HG03095 (cell line): ENCODE measurements around the gene CDH23.

Source experiments
- ATAC-seq: cut with Tn5 transposase; IDR thresholded peaks from one replicate; pipeline ENCODE4 v1.9.1; 2021; ENCODE audit warnings: moderate library complexity; ENCODE audit not compliant: unreplicated experiment

Gene CDH23

DNA sequence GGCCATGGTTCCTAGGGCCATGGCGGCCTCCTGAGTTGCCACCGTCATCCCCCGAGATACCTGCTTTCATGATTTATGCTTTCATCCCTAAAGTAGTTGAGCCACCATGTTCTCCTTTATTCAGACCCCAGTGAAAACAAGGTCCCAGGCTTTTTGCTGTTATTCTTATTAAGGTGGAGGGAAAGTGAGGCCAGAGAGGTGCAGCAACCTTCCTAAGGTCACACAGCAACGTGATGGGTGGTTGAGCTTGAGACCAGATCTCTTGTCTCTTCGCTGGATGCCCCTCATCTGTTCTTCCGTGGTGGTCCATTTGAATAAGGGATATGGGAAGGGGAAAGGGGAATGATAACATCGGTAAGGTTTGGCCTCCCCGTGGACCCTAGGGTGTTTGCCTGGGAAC lies 180.6 kb downstream of the CDH23 start:
- no peak for ATAC-seq

DNA sequence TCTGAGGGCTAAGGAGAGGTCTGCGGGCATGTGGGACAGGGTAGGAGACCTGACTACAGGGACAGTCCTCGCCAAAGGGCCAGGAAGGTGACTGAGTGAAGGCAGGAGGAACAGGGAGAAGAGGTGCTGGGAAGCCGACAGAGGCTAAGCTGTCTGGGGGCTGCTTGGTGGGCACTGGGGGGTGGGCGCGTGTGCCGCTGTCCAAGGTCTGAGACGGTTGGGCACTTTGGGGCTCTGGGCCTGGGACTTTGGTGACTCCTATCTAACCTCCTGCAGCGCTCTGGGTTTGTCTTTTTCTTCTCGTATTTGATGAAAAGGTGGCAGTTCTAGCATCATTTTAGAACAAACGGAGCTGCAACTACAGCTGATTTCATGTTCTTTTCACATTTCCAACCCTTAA lies 181.3 kb downstream of the CDH23 start:
- no peak for ATAC-seq

DNA sequence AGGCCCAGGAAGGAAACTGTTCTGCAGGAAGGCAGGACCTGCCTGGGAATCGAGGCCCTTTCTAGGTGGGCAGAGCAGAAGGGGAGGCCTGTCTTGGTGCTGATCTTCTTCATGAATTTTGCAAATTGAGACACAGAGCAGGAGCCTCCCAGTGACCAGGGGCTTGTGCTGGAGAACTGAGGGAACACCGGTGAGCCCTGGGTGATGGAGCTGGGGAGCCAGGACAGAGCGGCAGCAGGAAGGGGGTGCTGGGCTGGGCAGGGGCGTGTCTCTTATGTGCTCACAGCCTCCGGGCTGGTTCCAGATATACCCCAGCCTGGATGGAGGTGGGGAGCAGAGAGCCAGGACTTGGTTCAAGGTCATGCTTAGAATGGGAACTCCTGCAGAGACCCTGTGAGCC lies 182.9 kb downstream of the CDH23 start:
- no peak for ATAC-seq

DNA sequence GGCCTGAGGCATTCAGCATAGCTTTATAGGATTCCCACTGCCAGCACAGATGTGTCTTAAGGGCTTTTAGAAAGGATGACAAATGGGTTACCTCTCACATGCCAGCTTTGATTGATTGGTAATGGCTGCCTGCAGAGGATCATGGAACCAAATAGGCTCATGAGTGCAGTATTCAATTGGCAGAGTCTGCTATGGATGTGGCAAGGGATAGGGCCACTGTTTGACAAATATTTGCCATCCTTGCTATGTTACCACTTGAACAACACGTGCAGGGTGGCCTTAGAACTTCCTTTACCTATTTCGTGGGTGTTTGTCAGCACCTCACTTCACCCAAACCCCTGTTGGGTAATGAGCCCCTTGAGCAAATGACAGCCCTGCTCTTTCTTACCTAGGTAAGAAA lies 183.7 kb downstream of the CDH23 start:
- ATAC-seq: no peak

DNA sequence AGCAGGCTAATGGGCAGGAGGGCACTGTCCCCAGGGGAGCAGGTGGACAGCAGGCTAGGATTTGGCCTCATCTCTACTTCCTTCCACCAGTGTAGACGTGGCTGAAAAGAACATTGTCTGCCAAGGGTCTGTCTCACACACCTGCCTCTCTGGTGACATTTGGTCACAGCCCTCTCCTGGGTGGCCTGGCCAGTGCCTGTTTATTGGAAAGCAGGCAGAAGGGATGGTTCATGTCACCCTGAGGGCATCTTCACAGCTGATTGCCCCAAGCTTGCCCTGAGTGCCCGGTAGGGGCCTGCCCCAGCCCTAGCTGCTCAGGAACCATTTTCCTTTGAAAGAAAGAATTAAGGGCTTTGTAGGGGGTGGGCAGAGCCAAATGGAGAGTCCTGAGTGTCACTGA lies 184.2 kb downstream of the CDH23 start:
- no peak for ATAC-seq

DNA sequence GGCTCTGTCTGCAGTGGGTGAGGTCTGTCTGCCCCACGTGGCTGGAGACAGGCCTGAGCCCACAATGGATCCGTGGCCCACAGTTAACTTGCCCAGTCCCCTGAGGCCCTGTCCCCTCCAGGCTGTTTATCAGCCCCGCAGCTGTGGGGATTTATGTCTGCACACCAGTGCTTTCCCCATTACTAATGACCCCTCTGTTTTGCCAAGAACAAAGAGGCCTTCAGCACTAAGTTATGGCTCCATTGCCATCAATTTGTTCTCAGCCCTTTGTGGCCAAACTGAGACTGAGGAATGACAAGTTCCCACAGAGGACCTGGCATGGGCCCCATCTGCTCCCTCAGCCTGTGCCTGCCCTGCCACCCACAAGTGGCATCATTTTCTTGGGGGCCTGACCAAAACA lies 184.7 kb downstream of the CDH23 start:
- ATAC-seq: no peak

DNA sequence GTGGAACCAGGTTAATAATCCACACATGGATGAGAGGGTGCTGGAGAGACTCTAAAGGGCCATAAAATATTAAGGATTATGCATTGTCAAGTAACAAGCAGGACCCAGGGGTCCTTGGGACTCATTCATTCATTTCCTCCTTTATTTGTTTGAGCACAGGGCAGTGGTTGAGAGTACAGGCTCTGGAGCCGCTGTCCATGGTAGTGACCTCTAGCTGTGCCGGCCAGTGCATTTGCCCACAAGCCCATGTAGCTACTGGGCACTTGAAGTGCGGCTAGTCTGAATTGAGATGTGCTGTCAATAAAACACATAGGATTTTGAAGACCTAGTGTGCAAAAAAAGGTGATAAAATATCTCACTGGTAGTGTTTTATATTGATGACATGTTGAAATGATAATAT lies 185.3 kb downstream of the CDH23 start:
- no peak for ATAC-seq

DNA sequence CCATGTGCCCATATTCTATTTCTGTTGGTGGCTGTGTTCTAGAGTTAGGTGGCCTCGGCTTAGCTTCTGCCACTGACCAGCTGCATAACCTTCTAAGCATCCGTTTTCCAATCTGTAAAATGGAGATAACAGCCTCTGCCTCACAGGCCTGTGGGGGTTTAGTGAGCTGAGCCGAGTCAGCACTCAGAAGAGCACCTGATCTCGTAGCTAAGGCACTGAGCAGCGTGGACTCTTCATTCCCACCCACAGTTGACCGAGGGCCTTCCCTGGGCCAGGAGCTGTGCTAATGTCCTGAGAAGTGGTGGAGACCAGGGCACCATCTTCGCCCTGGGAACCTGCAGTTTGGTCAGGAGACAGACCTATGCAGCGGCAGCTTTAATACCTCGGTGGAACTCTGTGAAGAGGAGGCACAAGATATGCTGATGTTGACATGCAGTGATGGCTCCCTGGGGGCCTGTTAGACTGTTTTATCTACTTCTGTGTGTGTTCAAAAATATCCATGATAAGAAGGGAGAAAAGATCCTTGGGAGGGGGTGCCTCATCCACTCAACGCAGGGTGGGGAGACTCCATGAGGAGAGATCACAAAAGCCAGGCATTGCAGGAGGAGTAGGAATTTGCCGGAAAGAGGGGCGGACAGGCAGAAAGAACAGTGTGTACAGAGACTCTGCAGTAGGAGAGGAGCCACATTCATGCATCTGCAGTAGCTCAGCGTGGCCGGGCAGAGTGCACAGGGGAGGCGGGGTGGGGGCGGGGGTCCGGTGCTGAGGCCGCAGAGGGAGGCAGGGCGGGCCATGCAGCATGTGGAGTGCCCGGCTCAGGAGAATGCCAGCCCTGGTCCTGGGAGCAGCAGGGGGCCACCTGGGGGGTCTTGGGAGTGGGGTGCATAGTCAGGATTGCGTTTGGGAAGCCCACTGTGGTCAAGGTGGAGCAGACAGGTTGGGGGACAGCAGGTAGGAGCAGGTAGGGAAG lies 186.1 kb downstream of the CDH23 start:
- ATAC-seq: no peak

DNA sequence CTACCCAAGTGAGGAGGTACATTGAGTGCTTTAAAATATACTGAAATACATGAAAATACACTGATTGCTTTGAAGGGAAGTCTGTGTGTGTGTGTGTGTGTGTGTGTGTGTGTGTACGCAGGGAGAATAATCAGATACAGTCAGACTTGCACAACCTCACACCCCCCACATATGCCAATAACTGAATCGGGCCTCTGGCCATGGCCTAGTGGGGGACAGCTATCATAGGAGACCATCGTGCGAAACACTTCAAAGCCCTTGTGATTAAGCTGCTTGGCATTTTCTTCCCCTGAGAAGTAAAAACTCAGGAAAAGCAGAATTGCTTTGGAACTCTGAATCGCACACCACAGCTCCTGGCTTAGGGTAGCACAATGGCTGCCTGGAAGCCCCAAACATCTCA lies 187.7 kb downstream of the CDH23 start:
- ATAC-seq: no peak

DNA sequence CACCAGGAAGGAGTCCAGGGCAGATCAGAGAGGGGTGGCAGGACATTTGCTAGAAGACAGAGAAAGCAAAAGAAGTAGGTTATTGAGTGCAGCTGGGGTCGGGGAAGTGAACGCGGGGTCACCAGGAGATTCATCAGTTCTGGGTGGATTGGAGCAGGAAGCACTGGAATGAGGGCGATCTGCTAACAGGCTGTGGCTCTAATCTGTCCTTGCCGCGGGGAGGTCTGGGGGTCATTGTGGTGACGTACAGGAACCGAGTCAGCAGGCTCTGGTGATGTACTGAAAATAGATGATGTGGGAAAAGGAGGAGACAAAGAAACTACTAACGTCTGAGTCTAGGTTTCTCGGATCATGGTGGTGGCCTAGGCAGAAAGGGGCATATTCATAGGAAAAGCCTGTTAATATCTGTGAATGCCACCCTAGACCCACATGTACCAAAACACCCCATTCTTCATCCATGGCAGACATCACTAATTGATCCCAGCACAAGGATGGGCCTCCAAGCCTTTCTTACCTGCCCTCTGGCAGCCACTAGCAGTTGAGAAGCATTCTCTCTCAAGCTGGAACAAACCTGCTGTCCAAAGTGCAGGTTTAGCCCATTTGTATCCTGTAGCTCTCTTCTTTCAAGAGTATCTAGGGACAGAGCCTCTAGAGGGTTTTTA lies 188.3 kb downstream of the CDH23 start:
- no peak for ATAC-seq

DNA sequence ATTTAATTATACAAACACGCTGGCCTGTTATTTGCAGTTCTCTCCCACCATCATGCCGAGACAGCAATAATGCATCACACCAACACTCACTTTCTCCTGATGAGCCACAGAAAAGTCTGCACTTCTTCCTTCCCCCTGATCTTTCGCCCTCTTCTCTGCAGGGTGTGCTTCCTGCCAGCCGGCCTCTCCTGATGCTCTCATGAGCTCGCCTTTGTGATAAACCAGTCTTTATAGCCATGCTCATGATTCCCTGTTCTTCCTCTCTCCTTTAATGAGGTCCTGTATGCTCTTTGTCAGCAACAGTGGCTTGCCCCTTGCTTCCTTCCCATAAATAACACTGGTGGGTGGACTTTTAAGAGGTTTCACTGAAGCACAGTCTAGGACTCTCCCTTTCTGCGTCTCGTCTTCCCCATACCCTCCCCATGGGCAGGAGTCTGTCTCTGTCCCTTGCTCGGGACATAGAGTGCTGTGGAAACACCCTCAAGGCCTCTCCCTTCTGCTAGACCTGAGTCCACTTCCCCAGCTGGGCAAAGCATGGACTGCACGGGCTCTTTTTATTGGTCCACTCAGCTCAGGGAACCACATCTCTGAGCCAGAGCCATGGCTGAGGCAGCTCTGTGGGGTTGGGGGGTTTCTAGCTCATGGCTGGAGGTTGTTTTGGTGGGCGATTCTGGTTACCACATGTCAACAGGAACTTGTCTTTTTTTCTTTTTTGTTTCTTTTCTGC lies 189.0 kb downstream of the CDH23 start:
- no peak for ATAC-seq

DNA sequence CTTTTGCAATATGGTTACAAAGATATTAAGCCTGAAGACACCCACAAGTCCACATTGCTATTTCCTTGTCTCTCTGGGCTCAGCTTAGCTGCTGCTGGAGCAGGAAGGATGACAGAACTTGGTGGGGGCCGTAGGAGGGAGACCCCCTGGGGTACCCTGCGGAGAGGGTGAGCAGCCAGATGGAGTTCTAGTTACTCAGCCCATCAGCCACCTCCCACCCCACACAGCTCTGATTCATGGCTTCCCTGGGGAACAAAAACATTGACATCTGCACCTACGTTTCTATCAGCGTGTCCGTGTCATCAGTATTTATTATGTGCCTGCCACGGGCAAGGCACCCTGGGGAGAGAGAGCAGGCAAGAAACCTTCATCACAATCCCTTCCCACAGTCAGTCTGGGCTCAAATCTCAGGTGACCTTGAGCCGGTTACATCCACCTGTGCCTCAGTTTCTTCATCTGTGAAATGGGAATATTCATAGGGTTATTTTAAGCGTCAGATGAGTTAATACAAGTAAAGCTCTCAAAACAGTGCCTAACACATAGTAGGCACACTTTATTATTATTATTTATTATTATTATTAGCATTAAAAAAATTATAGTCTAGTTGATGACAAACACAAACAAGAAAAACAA lies 191.3 kb downstream of the CDH23 start:
- no peak for ATAC-seq

DNA sequence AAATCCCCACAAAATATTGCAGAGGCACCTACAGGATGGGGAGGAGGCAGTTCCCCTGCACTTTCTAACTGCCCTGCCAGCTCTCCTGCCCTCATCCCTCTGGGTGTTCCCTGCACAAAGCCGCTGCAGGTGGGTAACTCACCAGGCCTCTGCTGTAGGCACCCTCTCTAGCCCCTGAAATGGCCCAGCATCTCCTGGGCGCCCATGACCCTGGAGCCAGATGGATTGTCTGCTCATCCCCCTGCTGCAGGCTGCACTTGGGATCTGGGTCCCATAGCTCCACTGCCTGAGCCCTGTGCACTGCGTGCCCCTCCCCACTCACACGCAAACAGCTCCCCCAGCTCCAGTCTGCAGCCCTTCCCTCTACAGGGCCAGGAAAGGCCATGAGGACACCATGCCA lies 192.0 kb downstream of the CDH23 start:
- no peak for ATAC-seq

DNA sequence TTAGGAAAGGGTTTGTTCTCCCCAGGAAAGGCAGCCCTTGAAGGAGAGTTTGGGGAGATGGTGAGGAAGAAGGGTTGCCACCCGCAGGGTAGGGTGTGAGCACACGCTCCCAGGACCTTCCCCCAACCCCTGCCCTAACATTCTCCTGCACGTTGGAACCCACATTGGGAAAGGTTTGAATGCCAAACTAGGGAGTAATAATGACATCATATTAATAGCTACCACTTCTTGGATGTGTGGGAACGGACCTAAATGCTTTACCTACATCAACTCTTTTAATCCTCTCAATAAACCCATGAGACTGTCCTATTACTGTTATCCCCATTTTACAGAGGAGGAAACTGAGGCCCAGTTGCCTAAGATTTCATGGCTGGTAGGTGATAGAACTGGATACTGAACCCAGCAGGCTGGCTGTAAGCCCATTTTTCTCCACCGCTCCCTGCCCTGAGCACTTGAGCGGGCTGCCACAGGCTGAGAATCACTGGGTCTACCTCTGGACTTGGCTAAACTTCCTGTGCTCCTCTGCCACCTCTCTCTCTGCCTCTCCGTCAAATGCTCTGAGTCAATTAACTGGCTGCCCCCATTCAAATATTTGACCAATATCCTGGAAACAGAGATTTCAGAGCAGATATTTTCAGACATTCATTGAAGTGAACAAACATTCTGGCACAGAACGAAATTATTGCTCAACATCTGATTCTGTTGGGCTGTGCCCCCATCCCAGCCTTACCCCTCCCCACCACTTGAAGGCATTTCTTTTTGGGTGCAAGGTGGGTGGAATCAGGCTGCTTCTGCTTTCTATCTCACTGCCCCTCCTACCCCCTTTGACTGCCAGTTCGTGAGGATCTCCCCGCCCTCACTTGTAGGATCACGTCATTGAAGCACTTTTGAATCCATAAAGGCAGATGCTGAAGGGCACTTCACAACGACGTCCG lies 193.2 kb downstream of the CDH23 start:
- ATAC-seq: no peak

DNA sequence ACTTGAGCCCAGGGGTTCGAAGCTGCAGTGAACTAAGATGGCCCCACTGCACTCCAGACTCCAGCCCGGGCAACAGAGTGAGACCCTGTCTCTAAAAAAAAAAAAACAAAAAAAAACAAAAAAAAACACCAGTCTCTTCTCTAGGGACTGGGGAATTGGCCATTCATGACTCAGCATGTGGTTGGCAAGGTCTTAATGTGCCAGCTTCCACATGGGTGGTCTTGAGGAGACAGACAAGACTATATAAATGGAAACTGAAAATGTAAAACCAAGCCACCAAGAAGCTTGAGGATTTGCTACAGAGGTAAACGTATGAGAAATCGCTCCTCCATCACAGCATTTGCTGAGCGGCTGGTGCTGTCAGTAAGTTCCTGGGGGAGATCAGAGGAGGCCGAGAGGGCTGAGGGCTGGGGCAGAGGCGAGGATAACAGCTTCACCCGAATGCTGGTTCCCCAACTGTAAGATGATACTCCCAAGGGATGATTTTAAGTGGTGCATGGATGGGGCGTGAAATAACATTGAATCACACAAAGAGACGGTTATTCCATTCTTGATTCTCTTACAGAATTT lies 194.1 kb downstream of the CDH23 start:
- ATAC-seq: no peak

DNA sequence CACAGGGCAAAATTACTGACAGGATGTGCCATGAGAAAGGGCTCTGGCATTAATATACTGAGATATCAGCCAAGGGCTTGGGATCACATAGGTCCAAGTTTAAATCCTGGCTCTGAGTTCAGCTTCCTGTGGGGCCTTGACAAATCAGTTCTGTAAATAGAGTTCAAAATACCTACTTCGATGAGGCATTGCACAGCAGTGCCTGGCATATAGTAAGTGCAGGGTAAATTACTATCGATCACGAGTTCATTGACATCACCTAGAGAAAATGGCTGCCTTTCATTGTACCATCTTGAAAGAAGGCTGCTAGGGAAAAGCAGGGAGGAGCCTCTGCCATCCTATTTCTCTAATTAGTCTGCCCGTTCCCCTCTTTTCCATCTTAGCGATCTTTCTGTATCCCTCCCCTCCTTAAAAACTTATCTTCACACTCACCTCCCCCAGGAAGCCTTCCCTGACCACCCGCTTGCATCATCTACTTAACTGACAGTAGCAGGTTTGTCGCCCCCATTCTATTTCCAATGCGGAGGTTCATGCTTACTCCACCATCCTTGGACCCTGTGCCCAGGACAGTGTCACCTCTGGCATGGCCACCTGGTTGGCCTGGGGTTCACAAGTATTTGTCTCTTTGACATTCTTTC lies 198.3 kb downstream of the CDH23 start:
- ATAC-seq: no peak

DNA sequence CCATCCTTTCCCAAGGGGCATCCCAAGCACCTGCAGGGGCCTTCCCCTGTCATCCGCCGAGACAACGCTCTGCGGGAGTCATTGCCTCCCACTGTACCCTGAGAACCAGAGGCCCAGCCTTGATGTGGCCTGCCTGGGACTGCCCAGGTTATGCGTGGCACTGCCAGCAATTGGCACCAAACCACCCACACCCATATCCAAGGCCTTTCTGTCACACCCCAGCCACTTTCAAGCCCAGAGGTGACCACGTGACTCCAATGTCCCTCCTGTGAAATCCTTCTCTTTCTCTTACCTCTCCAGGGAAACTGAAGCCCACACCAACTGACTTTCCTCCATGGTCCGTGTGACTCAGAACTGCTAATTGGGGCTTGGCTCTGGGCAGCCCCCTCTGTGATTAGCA lies 198.9 kb downstream of the CDH23 start:
- no peak for ATAC-seq

DNA sequence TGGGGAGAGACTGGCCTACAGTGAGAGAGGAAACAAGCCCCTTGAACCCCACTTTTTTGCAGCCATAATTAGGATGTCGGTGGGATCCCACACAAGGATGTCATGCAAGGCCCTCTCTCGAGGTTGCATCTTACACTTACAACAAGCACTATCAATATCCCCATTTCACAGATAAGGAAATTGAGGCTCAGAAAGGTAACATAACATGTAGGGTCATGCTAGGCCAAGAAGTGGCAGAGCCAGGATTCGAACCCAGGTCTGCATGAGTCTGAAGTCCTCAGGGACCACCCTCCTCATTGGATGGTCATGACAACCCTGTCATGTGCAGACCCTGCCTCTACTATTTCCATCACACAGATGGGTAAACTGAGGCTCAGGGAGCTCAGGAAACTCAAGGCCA lies 199.4 kb downstream of the CDH23 start:
- ATAC-seq: no peak

DNA sequence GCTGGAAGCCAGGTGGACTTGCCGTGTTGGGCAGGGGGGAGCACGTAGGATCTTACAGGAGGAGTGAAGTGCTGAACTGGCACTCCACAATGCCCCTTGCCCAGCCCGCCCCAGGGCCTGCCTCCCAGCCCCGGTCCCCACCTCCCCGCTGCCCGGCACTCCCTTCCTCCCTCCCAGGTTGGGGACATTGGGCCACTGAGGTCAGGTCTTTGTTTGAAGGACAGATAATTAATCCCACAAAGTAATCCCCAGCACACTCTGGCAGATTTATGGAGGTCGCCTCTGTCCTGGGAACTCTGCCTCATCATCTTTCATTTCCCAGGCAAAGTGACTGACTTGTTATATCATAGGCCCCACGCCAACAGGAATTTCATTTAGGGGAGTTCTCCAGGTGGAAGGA lies 200.0 kb downstream of the CDH23 start:
- no peak for ATAC-seq
